GM12878 (cell line): ENCODE measurements around the gene IRAK2. TPM values are rescaled to one million over a fixed set of nuclear protein-coding genes. Genes with fewer than 3 reads are reported as not detected.

Experiments used
- ATAC-seq: fragments of 200-7000 bp; cut with Tn5 transposase; 3 replicates; pipeline ENCODE4 v1.9.1; 2020; ENCODE audit warnings: mild to moderate bottlenecking, moderate library complexity
- BruUV-seq: library from RNA; stranded (reverse); fragments of 400-500 nt; replicated peaks from 2 replicates; lab custom pipeline; 2021; lab: Mats Ljungman, UMichigan
- CTCF ChIA-PET: fragments of 300-600 bp; sonication (Branson Sonifier 250); formaldehyde crosslinking; extraction: SDS; loops from one replicate; lab custom pipeline; 2021; ENCODE audit warnings: inconsistent platforms; lab: Yijun Ruan, JAX
- POLR2A ChIA-PET: fragments of 350-600 bp; formaldehyde crosslinking; extraction: SDS; loops from one replicate; lab custom pipeline; 2021; ENCODE audit warnings: inconsistent platforms; lab: Charles Lee
- RAD21 ChIA-PET: fragments of 300-600 bp; sonication (Branson Sonifier 250); formaldehyde crosslinking; loops from one replicate; lab custom pipeline; 2023; ENCODE audit warnings: antibody characterized with exemption; ENCODE audit not compliant: unreplicated experiment; lab: Charles Lee
- SMC1A ChIA-PET: fragments of 300-600 bp; sonication (Branson Sonifier 250); formaldehyde crosslinking; loops from one replicate; lab custom pipeline; 2023; ENCODE audit not compliant: unreplicated experiment, uncharacterized antibody; lab: Charles Lee
- DNase-seq: peaks from one replicate; pipeline ENCODE4 v3.0.0-alpha.2; 2011; ENCODE audit warnings: low read depth, low spot score
- FAIRE-seq: peaks from 3 replicates; lab custom pipeline; 2011; peaks lifted over from hg19 to GRCh38; lab: Jason Lieb, UNC
- H2AFZ ChIP-seq: 2 replicates; pipeline ENCODE4 v1.6.0; 2011; ENCODE audit warnings: low read depth, low read length, control low read depth; ENCODE audit not compliant: control insufficient read depth
- H3K27ac ChIP-seq: 2 replicates; pipeline ENCODE4 v1.5.1; 2011; ENCODE audit warnings: control low read depth; ENCODE audit not compliant: control insufficient read depth, insufficient read depth
- H3K27me3 ChIP-seq, 2 experiments: replicated peaks in 1 of 2; 2 replicates each; pipeline versions ENCODE4 v1.6.0 to v1.6.1; 2011; ENCODE audit warnings: low read length in 1 of 2; ENCODE audit not compliant: control insufficient read depth in 2 of 2, insufficient read depth in 2 of 2
- H3K36me3 ChIP-seq, 2 experiments: 2 replicates each; pipeline ENCODE4 v1.5.1; 2011; ENCODE audit warnings: low read length in 1 of 2; ENCODE audit not compliant: control insufficient read depth in 2 of 2, insufficient read depth in 2 of 2
- H3K4me1 ChIP-seq: 2 replicates; pipeline ENCODE4 v1.6.1; 2011; ENCODE audit warnings: mild to moderate bottlenecking, low read length, moderate library complexity, mixed read lengths; ENCODE audit not compliant: control insufficient read depth, insufficient read depth
- H3K4me2 ChIP-seq: 2 replicates; pipeline ENCODE4 v1.6.0; 2011; ENCODE audit warnings: control low read depth; ENCODE audit not compliant: control insufficient read depth, insufficient read depth
- H3K4me3 ChIP-seq: fragments of 200-600 bp; sonication (generic); 2 replicates; pipeline ENCODE4 v1.5.1; 2016
- H3K79me2 ChIP-seq: 2 replicates; pipeline ENCODE4 v1.6.0; 2011; ENCODE audit warnings: low read length; ENCODE audit not compliant: control insufficient read depth, insufficient read depth
- H3K9ac ChIP-seq: 2 replicates; pipeline ENCODE4 v1.8.0; 2011; ENCODE audit warnings: low read length, control low read depth, mixed read lengths; ENCODE audit not compliant: control insufficient read depth, insufficient read depth
- H3K9me3 ChIP-seq: replicated peaks from 3 replicates; pipeline ENCODE4 v1.5.1; 2011; ENCODE audit warnings: mild to moderate bottlenecking, low read length; ENCODE audit not compliant: control insufficient read depth, insufficient read depth
- H4K20me1 ChIP-seq: 2 replicates; pipeline ENCODE4 v1.6.0; 2011; ENCODE audit not compliant: control insufficient read depth, insufficient read depth
- ATF2 ChIP-seq: IDR thresholded peaks from 2 replicates; pipeline ENCODE4 v1.6.1; 2012; ENCODE audit warnings: low read length, inconsistent platforms
- CBX5 ChIP-seq: sonication (generic); IDR thresholded peaks from 2 replicates; pipeline ENCODE4 v1.6.1; 2016; ENCODE audit warnings: low read depth, moderate library complexity, mild to moderate bottlenecking, inconsistent platforms
- CHD1 ChIP-seq: IDR thresholded peaks from 2 replicates; pipeline ENCODE4 v1.6.1; 2012; ENCODE audit warnings: low read depth, low read length, improper control_type of control experiment
- HCFC1 ChIP-seq: fragments of 150-350 bp; IDR thresholded peaks from 2 replicates; pipeline ENCODE4 v1.6.1; 2014; ENCODE audit warnings: low read length
- IRF4 ChIP-seq: IDR thresholded peaks from 2 replicates; pipeline ENCODE4 v1.6.1; 2011; ENCODE audit warnings: low read depth, low read length
- KAT2A ChIP-seq: conservative IDR thresholded peaks from 2 replicates; pipeline ENCODE4 v1.6.1; 2011; ENCODE audit warnings: low read depth, low read length; ENCODE audit not compliant: control insufficient read depth
- MYC ChIP-seq: IDR thresholded peaks from 2 replicates; pipeline ENCODE4 v1.6.1; 2011; ENCODE audit warnings: mild to moderate bottlenecking, low read length, moderate library complexity, inconsistent platforms; ENCODE audit not compliant: insufficient read depth, insufficient replicate concordance, insufficient read length, severe bottlenecking
- NR2C2 ChIP-seq: IDR thresholded peaks from 2 replicates; pipeline ENCODE4 v1.6.1; 2011; ENCODE audit warnings: borderline replicate concordance, low read depth; ENCODE audit not compliant: control insufficient read depth, insufficient read length
- NRF1 ChIP-seq: conservative IDR thresholded peaks from 2 replicates; pipeline ENCODE4 v1.6.1; 2011; ENCODE audit warnings: mild to moderate bottlenecking, low read depth, low read length, improper control_type of control experiment
- RELA ChIP-seq: fragments of 450-650 bp; IDR thresholded peaks from 2 replicates; pipeline ENCODE4 v1.8.0; 2014; ENCODE audit warnings: borderline replicate concordance; ENCODE audit not compliant: partially characterized antibody
- SIN3A ChIP-seq: IDR thresholded peaks from 2 replicates; pipeline ENCODE4 v1.6.1; 2012; ENCODE audit warnings: low read depth, low read length, improper control_type of control experiment
- TAF1 ChIP-seq: IDR thresholded peaks from 2 replicates; pipeline ENCODE4 v1.6.1; 2011; ENCODE audit warnings: mild to moderate bottlenecking, low read depth, low read length, borderline replicate concordance
- TCF12 ChIP-seq: IDR thresholded peaks from 2 replicates; pipeline ENCODE4 v1.6.1; 2011; ENCODE audit warnings: low read depth, mild to moderate bottlenecking, low read length
- ZNF207 ChIP-seq: fragments of 450-650 bp; IDR thresholded peaks from 2 replicates; pipeline ENCODE4 v1.6.1; 2014; ENCODE audit warnings: antibody characterized with exemption, mild to moderate bottlenecking, borderline replicate concordance
- ZNF384 ChIP-seq: IDR thresholded peaks from 2 replicates; pipeline ENCODE4 v1.6.1; 2012; ENCODE audit warnings: low read depth, mild to moderate bottlenecking, low read length, improper control_type of control experiment, borderline replicate concordance
- WGBS: methylation state at CpG from one replicate; pipeline ENCODE4 v1.1.6; 2016; ENCODE audit warnings: low lambda C conversion rate; ENCODE audit not compliant: insufficient replicate concordance, insufficient coverage; ENCODE audit errors: missing lambda C conversion rate; 5-methylcytosine and 5-hydroxymethylcytosine counted together
- in situ Hi-C: fragments of 300-500 bp; cut with MboI; formaldehyde crosslinking; loops from 9 replicates; pipeline ENCODE4 v1.14.3; 2018; ENCODE audit warnings: mixed read lengths
- intact Hi-C: fragments of 100-400 bp; cut with micrococcal nuclease; formaldehyde crosslinking; loops from one replicate; pipeline ENCODE4 v1.14.2; 2022; ENCODE audit not compliant: unreplicated experiment
- polyA plus RNA-seq, 11 experiments: library from polyadenylated mRNA; depleted of rRNA in 4 of 11; unstranded in 6 of 11; stranded (reverse) in 5 of 11; fragments of >200 nt; fragmentation: Nextera tagmentation in 4 of 11; fragmentation: Illumina TruSeq in 1 of 11; extraction: Ambion mirVana in 4 of 11; extraction: Trizol in 1 of 11; gene quantifications; 1 replicate in 1 of 11; 2 replicates in 10 of 11; pipeline versions ENCODE4 v1.2.1 to v1.2.3, GENCODE V29; 2011 to 2016; ENCODE audit warnings: inconsistent platforms in 2 of 11, missing spikeins in 2 of 11, low read depth in 1 of 11
- total RNA-seq, 4 experiments: library from RNA; depleted of rRNA in 3 of 4; stranded (reverse); fragments of >200 nt in 3 of 4; fragmentation: Illumina TruSeq in 1 of 4; extraction: Trizol in 1 of 4; gene quantifications; 2 replicates each; pipeline versions ENCODE4 v1.2.1 to v1.2.3, GENCODE V29; 2013 to 2021
- TF ChIP-seq, protein P1 (sequence below), 3 experiments: IDR thresholded peaks in 2 of 3; conservative IDR thresholded peaks in 1 of 3; 2 replicates each; pipeline ENCODE4 v1.5.1; 2011; ENCODE audit warnings: low read depth in 3 of 3, low read length in 3 of 3, mild to moderate bottlenecking in 3 of 3, control low read depth in 2 of 3, moderate library complexity in 2 of 3, inconsistent platforms in 1 of 3, mixed read lengths in 1 of 3; ENCODE audit not compliant: control insufficient read depth in 2 of 3, insufficient read depth in 1 of 3; ENCODE audit errors: extremely low read depth in 1 of 3
- TF ChIP-seq, protein P2 (sequence below): fragments of 150-350 bp; IDR thresholded peaks from 2 replicates; pipeline ENCODE4 v1.6.1; 2016; ENCODE audit warnings: low read depth, low read length

The IRAK2 gene
- total and polyA plus RNA-seq, 10 of the 15 experiments (the other 5 are each of a cell fraction or from before 2014, with no cell fraction given): 0.48 to 5.7 (median 4.5) TPM

- Histone ChIP-seq H3K4me2 (no peak overlapping the region), H3K27me3 (no peaks in the 10 kb centered on the region), H3K9me3 (no peaks in the 10 kb centered on the region), H3K27ac (no peak overlapping the region), H4K20me1 (no peaks in the 10 kb centered on the region; the same call in 1 of the 2 replicates), H3K4me3 (no peak overlapping the region), H2AFZ (no peak overlapping the region), H3K4me1 (peaks cover 7% of the 10 kb centered on the region; the same call in 1 of the 2 replicates), H3K36me3 (peaks cover 14 to 19% of the 10 kb centered on the region in 2 experiments), H3K9ac (no peak overlapping the region), H3K79me2 (no peaks in the 10 kb centered on the region)
- ATAC-seq (no peak), DNase-seq (no peak), FAIRE-seq (no peak)
- ChIA-PET POLR2A (interaction anchor here (0.8 to 1.0 kb wide), 2 partner anchors 20 to 22 kb away, joined by 3 to 6 read pairs; no protein-coding TSS in a partner anchor), SMC1A (interaction anchor here (1.2 to 1.6 kb wide), 2 partner anchors 11 to 37 kb away, joined by 4 read pairs; no protein-coding TSS in a partner anchor), RAD21 (no interaction called here), CTCF (interaction anchor here (0.8 kb wide), 1 partner anchor 351 kb away, joined by 4 read pairs; no protein-coding TSS in a partner anchor)
- 93% methylated on average over 12 of the region's 12 CpGs for WGBS
- in situ Hi-C loops (no loop called here), intact Hi-C loops (no loop called here)
- no TSS peak for BruUV-seq
- TF ChIP-seq ATF2 (no peak), CHD1 (no peak), CBX5 (no peak), IRF4 (no peak), NRF1 (no peak), HCFC1 (no peak), RELA (no peak), TCF12 (no peak), NR2C2 (no peak), ZNF207 (no peak), SIN3A (no peak), TAF1 (no peak), ZNF384 (no peak), MYC (no peak), KAT2A (no peak)
- TF ChIP-seq, protein P1, sequence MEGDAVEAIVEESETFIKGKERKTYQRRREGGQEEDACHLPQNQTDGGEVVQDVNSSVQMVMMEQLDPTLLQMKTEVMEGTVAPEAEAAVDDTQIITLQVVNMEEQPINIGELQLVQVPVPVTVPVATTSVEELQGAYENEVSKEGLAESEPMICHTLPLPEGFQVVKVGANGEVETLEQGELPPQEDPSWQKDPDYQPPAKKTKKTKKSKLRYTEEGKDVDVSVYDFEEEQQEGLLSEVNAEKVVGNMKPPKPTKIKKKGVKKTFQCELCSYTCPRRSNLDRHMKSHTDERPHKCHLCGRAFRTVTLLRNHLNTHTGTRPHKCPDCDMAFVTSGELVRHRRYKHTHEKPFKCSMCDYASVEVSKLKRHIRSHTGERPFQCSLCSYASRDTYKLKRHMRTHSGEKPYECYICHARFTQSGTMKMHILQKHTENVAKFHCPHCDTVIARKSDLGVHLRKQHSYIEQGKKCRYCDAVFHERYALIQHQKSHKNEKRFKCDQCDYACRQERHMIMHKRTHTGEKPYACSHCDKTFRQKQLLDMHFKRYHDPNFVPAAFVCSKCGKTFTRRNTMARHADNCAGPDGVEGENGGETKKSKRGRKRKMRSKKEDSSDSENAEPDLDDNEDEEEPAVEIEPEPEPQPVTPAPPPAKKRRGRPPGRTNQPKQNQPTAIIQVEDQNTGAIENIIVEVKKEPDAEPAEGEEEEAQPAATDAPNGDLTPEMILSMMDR (IDR thresholded peaks at IDR 0.05 in 2 of 3, conservative IDR thresholded peaks at IDR 0.05 in 1 of 3; ENCODE audit: control insufficient read depth in 2 of 3, extremely low read depth in 1 of 3, insufficient read depth in 1 of 3, low read depth in 3 of 3, low read length in 3 of 3): no peak
- TF ChIP-seq, protein P2, sequence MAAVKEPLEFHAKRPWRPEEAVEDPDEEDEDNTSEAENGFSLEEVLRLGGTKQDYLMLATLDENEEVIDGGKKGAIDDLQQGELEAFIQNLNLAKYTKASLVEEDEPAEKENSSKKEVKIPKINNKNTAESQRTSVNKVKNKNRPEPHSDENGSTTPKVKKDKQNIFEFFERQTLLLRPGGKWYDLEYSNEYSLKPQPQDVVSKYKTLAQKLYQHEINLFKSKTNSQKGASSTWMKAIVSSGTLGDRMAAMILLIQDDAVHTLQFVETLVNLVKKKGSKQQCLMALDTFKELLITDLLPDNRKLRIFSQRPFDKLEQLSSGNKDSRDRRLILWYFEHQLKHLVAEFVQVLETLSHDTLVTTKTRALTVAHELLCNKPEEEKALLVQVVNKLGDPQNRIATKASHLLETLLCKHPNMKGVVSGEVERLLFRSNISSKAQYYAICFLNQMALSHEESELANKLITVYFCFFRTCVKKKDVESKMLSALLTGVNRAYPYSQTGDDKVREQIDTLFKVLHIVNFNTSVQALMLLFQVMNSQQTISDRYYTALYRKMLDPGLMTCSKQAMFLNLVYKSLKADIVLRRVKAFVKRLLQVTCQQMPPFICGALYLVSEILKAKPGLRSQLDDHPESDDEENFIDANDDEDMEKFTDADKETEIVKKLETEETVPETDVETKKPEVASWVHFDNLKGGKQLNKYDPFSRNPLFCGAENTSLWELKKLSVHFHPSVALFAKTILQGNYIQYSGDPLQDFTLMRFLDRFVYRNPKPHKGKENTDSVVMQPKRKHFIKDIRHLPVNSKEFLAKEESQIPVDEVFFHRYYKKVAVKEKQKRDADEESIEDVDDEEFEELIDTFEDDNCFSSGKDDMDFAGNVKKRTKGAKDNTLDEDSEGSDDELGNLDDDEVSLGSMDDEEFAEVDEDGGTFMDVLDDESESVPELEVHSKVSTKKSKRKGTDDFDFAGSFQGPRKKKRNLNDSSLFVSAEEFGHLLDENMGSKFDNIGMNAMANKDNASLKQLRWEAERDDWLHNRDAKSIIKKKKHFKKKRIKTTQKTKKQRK: no peak
Observed at GRCh38 chr3:10285272-10286132, 120.8 kb downstream of the IRAK2 start.
